A549 (cell line): ENCODE results near the gene COX4I2. TPM values are rescaled to one million over a fixed set of nuclear protein-coding genes. Genes with fewer than 3 reads are reported as not detected.

Experiments
- ATAC-seq, 2 experiments: fragments of 200-7000 bp in 1 of 2; fragments of >200 bp in 1 of 2; cut with Nextera tagmentation in 1 of 2; cut with Tn5 transposase in 1 of 2; 3 replicates each; pipeline versions ENCODE4 v1.8.0 to v1.9.1; 2018 to 2020; ENCODE audit warnings: mild to moderate bottlenecking in 1 of 2, moderate library complexity in 1 of 2
- CTCF ChIA-PET: fragments of 300-600 bp; sonication (Branson Sonifier 250); formaldehyde crosslinking; extraction: SDS; loops from one replicate; lab custom pipeline; 2021; ENCODE audit warnings: antibody characterized with exemption, inconsistent platforms; lab: Yijun Ruan, JAX
- POLR2A ChIA-PET: fragments of 350-600 bp; formaldehyde crosslinking; extraction: SDS; loops from one replicate; lab custom pipeline; 2021; ENCODE audit warnings: antibody characterized with exemption, inconsistent platforms; lab: Yijun Ruan, JAX
- DNase-seq, 2 experiments: peaks; one replicate each; pipeline versions ENCODE4 v3.0.0 to v3.0.0-alpha.2; 2011 to 2016; ENCODE audit warnings: low read depth in 1 of 2, low spot score in 1 of 2
- FAIRE-seq: peaks from 2 replicates; lab custom pipeline; 2011; peaks lifted over from hg19 to GRCh38; lab: Jason Lieb, UNC
- H3K27ac ChIP-seq, 2 experiments: fragments of >200 bp; sonication (Bioruptor Twin); formaldehyde crosslinking; 3 replicates each; pipeline ENCODE4 v1.5.1; 2016 to 2017
- H3K4me1 ChIP-seq: fragments of >200 bp; sonication (Bioruptor Twin); formaldehyde crosslinking; 3 replicates; pipeline ENCODE4 v1.6.1; 2016
- H3K4me2 ChIP-seq: fragments of >200 bp; sonication (Bioruptor Twin); formaldehyde crosslinking; 3 replicates; pipeline ENCODE4 v1.6.1; 2016
- H3K4me3 ChIP-seq: fragments of >200 bp; sonication (Bioruptor Twin); formaldehyde crosslinking; 3 replicates; pipeline ENCODE4 v1.5.1; 2016
- H3K9me3 ChIP-seq: fragments of >200 bp; sonication (Bioruptor Twin); formaldehyde crosslinking; 3 replicates; pipeline ENCODE4 v1.6.1; 2016
- EP300 ChIP-seq, 2 experiments: fragments of >200 bp; sonication (Bioruptor Twin); formaldehyde crosslinking; IDR thresholded peaks; 2 replicates in 1 of 2; 3 replicates in 1 of 2; pipeline ENCODE4 v1.6.1; 2016 to 2017
- GATA3 ChIP-seq: IDR thresholded peaks from 2 replicates; pipeline ENCODE4 v1.6.1; 2012; ENCODE audit warnings: borderline replicate concordance
- KDM5A ChIP-seq: fragments of 200-600 bp; sonication (generic); IDR thresholded peaks from 2 replicates; pipeline ENCODE4 v1.6.1; 2016; ENCODE audit warnings: antibody characterized with exemption, mild to moderate bottlenecking
- MAFK ChIP-seq: fragments of 450-650 bp; IDR thresholded peaks from 2 replicates; pipeline ENCODE4 v1.6.1; 2014; ENCODE audit not compliant: partially characterized antibody
- MAZ ChIP-seq: fragments of 150-350 bp; IDR thresholded peaks from 2 replicates; pipeline ENCODE4 v1.6.1; 2014; ENCODE audit warnings: antibody characterized with exemption, low read depth, low read length, borderline replicate concordance
- POLR2AphosphoS2 ChIP-seq: conservative IDR thresholded peaks from 2 replicates; pipeline ENCODE4 v1.6.1; 2012; ENCODE audit warnings: low read length, improper control_type of control experiment, inconsistent platforms
- RCOR1 ChIP-seq: fragments of 150-350 bp; IDR thresholded peaks from 2 replicates; pipeline ENCODE4 v1.6.1; 2014; ENCODE audit warnings: antibody characterized with exemption, low read length, low read depth
- SREBF2 ChIP-seq: fragments of 450-650 bp; IDR thresholded peaks from 2 replicates; pipeline ENCODE4 v1.6.1; 2014; ENCODE audit warnings: mild to moderate bottlenecking, moderate library complexity
- TP53 ChIP-seq: fragments of 250-450 bp; sonication (Bioruptor Pico); IDR thresholded peaks from 2 replicates; pipeline ENCODE4 v1.5.0; 2021; ENCODE audit warnings: mild to moderate bottlenecking, moderate library complexity
- ZNF302 ChIP-seq: fragments of 250-450 bp; sonication (Bioruptor Pico); IDR thresholded peaks from 2 replicates; pipeline ENCODE4 v1.9.0; 2021; ENCODE audit warnings: inconsistent platforms, mild to moderate bottlenecking, moderate library complexity
- WGBS: methylation state at CpG from one replicate; pipeline ENCODE4 v1.1.6; 2017; ENCODE audit errors: missing lambda C conversion rate; 5-methylcytosine and 5-hydroxymethylcytosine counted together
- polyA plus RNA-seq, 4 experiments: library from polyadenylated mRNA; depleted of rRNA in 3 of 4; stranded (reverse); fragments of >200 nt; fragmentation: RNase III in 1 of 4; extraction: RNeasy Plus Mini Kit Qiagen cat#74134 plus additional on column Dnase treatment in 1 of 4; gene quantifications; 2 replicates in 3 of 4; 3 replicates in 1 of 4; pipeline ENCODE4 v1.2.3, GENCODE V29; 2011 to 2017
- TF ChIP-seq, protein P1 (sequence below): fragments of 200-600 bp; sonication (generic); IDR thresholded peaks from 2 replicates; pipeline ENCODE4 v1.6.1; 2016; ENCODE audit warnings: antibody characterized with exemption, mild to moderate bottlenecking, moderate library complexity
- TF ChIP-seq, protein P2 (sequence below): fragments of 250-450 bp; sonication (Bioruptor Pico); IDR thresholded peaks from 2 replicates; pipeline ENCODE4 v1.5.0; 2021; ENCODE audit warnings: mild to moderate bottlenecking, moderate library complexity, borderline replicate concordance

COX4I2 gene
- polyA plus RNA-seq, 2 of the 4 experiments (the other 2 are of a cell fraction) = not detected

DNA sequence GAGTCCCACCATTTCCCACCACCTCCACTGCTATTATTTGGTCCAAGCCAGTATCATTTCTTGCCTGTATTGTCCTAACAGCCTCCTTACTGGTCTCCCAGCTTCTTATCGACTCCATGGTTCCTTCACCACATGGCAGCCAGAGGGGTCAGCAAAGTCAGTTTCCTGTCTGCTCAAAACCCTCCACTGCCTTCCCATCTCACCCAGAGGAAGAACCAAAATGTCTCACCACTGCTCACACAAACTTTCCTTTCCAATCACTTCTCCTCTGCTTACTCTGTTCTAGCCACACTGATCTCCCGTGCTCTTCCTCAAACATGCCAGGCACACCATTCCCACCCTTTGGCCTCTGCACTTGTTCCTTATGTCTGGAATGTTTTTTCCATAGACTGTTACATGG is 45.2 kb downstream of the COX4I2 start (continued):
- TF ChIP-seq, protein P1, sequence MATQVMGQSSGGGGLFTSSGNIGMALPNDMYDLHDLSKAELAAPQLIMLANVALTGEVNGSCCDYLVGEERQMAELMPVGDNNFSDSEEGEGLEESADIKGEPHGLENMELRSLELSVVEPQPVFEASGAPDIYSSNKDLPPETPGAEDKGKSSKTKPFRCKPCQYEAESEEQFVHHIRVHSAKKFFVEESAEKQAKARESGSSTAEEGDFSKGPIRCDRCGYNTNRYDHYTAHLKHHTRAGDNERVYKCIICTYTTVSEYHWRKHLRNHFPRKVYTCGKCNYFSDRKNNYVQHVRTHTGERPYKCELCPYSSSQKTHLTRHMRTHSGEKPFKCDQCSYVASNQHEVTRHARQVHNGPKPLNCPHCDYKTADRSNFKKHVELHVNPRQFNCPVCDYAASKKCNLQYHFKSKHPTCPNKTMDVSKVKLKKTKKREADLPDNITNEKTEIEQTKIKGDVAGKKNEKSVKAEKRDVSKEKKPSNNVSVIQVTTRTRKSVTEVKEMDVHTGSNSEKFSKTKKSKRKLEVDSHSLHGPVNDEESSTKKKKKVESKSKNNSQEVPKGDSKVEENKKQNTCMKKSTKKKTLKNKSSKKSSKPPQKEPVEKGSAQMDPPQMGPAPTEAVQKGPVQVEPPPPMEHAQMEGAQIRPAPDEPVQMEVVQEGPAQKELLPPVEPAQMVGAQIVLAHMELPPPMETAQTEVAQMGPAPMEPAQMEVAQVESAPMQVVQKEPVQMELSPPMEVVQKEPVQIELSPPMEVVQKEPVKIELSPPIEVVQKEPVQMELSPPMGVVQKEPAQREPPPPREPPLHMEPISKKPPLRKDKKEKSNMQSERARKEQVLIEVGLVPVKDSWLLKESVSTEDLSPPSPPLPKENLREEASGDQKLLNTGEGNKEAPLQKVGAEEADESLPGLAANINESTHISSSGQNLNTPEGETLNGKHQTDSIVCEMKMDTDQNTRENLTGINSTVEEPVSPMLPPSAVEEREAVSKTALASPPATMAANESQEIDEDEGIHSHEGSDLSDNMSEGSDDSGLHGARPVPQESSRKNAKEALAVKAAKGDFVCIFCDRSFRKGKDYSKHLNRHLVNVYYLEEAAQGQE = no peak
- TF ChIP-seq EP300 (IDR thresholded peaks at IDR 0.05) = no peak
- TF ChIP-seq KDM5A = no peak

DNA sequence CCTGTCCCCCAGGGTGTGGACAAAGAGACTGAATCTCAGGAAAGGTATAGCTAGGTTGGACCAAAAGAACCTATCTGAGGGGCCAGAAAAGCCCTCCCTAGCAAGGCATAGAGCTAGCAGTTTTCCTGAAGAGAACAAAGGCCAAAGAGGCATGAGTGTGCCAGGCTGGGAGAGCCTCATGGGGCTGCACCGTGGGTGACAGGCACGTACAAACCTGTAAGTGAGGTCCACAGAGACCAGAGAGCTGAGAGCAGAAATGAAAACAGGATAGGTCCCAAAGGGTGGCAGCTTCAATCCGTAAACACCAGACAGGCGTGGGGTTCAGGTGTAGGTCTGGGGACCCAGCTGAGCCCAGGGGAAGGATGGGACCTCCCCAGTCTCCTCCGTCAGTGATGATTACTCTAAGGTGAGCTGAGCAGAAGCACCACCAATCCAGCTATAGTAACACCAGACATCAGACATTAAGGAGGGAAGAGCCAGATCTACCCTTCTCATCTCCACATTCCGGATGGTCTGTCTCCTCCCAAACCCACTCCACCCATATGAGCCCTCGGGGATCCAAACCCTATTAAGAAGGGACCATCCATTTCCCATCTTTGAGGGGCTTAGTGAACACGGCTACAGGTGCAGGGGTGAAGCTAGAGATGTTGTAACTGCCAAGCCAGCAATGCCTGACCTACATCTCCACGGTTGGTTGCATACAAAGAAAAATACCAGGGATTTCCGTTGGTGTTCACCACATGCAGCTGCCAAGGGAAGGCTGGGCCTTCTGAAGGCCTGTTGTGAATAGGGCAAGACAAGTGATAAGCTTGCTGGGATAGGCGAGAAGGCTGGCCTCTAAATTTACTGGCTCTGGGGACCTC is 46.7 kb downstream of the COX4I2 start:
- ChIA-PET POLR2A (interaction anchor here (0.7 to 1.5 kb wide), 3 partner anchors 12 to 15 kb away, joined by 3 to 4 read pairs (median 4); no protein-coding TSS in a partner anchor), CTCF (interaction anchor here (0.7 to 5.1 kb wide), 7 partner anchors 10 to 124 kb away, joined by 3 to 37 read pairs (median 5); partner anchors contain the start of gene BCL2L1)
- 78% methylated on average over 11 of the region's 11 CpGs for WGBS
- Histone ChIP-seq H3K4me3 (no peak overlapping the region), H3K4me1 (peaks cover 93% of the 10 kb centered on the region), H3K4me2 (peak overlapping the region; percentile 10; the same call in 2 of the 3 replicates), H3K9me3 (no peaks in the 10 kb centered on the region), H3K27ac (peak overlapping the region in 1 of 2 experiments; percentile 68; a peak in 3 of 6 replicates)
- FAIRE-seq = no peak
- no peak for TF ChIP-seq TP53 (CRISPR knock-in tag)
- no peak for TF ChIP-seq RCOR1
- no peak for TF ChIP-seq MAZ
- TF ChIP-seq ZNF302 (CRISPR knock-in tag) = no peak
- TF ChIP-seq, protein P2, sequence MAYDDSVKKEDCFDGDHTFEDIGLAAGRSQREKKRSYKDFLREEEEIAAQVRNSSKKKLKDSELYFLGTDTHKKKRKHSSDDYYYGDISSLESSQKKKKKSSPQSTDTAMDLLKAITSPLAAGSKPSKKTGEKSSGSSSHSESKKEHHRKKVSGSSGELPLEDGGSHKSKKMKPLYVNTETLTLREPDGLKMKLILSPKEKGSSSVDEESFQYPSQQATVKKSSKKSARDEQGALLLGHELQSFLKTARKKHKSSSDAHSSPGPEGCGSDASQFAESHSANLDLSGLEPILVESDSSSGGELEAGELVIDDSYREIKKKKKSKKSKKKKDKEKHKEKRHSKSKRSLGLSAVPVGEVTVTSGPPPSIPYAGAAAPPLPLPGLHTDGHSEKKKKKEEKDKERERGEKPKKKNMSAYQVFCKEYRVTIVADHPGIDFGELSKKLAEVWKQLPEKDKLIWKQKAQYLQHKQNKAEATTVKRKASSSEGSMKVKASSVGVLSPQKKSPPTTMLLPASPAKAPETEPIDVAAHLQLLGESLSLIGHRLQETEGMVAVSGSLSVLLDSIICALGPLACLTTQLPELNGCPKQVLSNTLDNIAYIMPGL (CRISPR knock-in tag) = no peak
- no peak for DNase-seq
- no peak for ATAC-seq

DNA sequence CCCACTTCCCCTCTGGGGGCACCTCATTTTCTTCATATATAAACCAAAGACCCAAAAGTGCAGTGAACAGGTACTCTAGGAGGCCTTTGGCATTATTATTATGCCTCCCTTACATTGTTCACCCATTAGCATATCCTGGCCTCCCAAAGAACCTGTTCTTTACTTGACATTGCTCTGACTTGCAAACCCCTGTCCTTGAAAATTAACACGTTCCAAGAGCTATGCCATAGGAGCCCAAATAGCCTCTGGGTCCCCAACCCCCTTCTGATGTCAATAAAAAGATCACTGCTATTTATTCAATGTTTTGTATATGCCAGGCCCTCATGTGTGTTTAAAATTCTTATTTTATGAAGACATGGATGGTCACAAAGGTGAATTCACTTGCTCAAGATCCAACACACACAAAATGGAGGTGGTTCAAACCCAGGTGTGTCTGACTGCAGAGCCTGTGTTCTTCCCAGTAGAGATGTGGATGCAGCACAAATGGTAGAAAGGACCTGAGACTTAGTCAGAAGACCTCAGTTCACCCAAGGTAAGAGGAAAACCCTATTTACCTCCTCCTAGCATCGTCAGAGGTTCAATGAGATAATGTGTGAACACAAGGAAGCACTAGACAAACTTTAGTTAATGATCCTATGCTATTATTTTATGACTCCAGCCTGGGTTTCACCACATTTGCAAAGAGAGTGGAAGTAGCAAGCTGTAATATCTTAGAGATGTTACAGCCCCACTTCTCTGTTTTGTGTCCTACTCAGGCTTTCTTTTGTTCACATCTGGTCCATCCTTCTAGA is 48.3 kb downstream of the COX4I2 start:
- 70% methylated on average over 2 of the region's 2 CpGs for WGBS
- DNase-seq (no peak), ATAC-seq (no peak), FAIRE-seq (no peak)
- Histone ChIP-seq H3K4me3 (no peak overlapping the region), H3K27ac (peak overlapping the region in 1 of 2 experiments; percentile 60; a peak in 3 of 6 replicates), H3K4me1 (peaks cover 93% of the 10 kb centered on the region), H3K9me3 (no peaks in the 10 kb centered on the region), H3K4me2 (no peak overlapping the region)
- TF ChIP-seq SREBF2 (no peak), MAFK (no peak), GATA3 (no peak), POLR2AphosphoS2 (0 out of 2 replicates have a peak, but pooled peaks have one; percentile 62)
- CTCF ChIA-PET = interaction anchor here (0.9 to 5.1 kb wide), 6 partner anchors 19 to 37 kb away, joined by 3 to 37 read pairs (median 4); partner anchors contain the start of gene BCL2L1
- POLR2A ChIA-PET = no interaction called here
